M059J (cell line): ENCODE measurements around the gene DLX4. TPM values are rescaled to one million over a fixed set of nuclear protein-coding genes. Genes with fewer than 3 reads are reported as not detected.

Experiments
- DNase-seq: peaks from one replicate; pipeline ENCODE4 v3.0.0-alpha.2; 2012; ENCODE audit warnings: low read depth
- total RNA-seq: library from RNA; depleted of rRNA; stranded (reverse); fragments of >200 nt; shearing (Covaris generic); gene quantifications from 2 replicates; pipeline ENCODE4 v1.2.3, GENCODE V29; 2014

The DLX4 gene
- total RNA-seq, 1 experiment from 2014 or later, result 7.4 TPM

DNA sequence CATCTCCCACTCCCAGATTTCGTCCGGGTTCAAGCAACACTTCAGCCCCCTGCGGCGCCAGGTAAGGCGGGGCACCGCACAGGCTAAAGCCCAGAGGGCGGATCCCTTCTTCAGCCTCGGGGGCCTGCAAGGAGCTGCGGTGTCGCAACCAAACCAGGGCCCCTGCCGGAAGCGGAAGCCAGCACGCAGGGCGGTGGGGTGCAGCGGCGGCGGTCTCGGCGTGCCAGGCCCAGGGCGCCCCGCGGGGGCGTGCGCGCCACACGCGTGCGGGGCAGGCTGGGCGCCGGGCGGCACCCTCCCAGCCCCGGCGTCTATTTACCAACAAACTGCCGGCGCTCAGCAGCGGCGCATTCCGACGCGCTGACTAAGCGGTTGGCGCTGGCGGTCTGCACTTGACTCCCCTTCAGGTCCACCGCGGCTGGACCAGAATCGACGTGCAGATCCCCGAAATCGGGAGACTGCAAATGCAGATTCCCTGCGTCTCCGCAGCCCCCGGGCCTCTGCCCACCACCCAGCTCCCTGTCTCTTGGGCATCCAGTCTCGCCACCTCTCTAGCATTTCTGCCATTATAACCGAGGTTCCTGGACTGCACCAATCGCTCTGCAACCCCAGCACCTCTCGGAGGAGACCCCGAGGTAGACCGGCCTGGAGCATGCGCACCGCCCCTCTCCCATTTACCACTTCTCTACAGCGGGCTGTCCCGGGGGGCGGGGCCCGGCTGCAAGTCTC lies 421 bp upstream of the DLX4 start:
- DNase-seq, result peak; percentile 84

DNA sequence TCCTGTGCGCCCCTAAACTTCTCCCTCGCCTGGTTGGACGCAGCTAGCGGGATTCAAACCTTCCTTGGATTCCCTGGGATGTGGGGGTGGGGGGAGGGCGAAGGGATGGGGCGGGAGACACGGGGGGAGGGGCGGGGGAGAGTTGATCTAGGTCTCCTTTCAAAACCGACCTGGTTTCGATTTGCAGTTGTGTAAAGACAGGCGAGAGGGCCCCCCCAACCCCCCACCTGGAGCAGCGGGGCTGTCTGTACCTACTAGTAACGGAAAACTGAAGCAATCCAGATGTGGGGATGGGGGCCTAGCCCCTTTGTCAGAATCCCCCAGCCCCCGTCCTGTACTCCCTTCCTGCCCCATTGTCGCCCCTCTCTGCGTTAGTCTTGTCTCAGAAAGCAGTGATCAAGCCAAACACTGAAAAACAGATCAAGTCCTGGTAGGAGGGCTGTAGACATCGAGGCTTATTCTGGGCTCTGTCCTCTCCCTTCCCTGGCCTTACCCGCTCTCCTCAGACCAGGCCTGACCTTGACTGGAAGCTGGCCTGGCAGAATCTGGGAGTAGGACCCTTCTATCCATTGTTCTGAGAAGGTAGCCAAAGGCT lies 902 bp downstream of the DLX4 start:
- no peak for DNase-seq

- DNase-seq, result no peak
These were observed 1.5 kb downstream of the DLX4 start for GRCh38 chr17:49970498-49970897.

DNA sequence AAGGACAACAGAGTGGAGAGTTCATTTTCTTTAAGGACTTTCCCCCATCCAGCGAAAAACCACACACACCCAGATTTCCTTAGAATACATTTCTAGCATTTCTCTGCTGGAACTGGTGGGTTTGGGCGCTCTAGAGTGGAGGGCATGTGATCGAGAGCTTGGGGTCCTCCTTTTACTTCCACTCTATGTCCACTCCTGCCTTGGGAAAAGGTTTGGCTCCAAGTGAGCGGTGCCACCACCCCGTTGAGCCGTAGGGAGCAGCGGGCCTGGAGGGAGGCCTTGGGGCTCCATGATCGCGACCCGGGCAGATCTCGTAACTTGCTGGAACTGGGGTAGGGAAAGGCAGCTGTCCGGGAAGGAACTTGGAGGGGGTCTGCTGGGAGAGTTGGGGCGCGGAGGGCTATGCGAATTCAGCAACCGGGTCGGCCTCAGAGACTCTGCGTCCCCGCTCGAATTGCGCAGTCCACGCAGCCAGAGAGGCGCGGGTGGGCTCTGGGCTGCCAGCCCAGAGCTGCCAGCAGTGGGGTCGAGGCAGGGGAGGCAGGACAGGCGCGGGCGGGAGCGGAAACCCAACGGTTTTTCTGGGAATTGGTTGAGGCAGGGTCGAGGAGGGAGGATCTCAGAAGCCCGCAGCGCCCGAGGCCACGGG lies 2.3 kb downstream of the DLX4 start:
- no peak for DNase-seq

DNA sequence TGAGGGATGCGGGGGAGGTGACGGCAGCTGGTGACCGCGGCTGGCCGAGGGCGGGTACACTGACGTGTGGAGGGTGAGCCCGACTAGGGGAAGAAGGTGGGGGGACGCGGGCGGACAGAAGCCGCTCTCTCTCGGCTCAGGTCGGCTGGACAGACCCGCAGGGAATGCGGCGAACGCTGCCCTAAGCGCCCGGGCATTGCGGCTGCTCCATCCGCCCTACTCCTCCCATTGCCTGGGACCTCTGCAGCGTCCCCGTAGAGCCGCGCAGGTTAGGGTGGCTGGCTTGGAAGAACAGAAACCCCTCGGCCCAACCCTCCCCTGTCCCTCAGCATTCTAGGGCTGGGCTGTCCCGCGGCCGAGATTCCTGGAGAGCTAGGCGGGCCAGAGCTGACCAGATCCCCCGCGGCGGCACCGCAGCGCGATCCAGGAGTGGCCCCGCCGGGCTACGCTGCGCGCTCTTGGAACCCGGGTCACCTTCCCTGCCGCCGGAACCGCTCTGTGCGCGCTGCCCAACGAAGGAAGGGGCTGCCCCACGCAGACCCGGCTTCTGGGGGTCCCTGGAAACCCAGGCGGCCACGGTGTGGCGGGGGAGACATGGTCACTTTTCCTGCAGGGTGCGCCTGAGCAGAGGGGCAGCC lies 3.0 kb downstream of the DLX4 start:
- DNase-seq, result peak; percentile 66

DNA sequence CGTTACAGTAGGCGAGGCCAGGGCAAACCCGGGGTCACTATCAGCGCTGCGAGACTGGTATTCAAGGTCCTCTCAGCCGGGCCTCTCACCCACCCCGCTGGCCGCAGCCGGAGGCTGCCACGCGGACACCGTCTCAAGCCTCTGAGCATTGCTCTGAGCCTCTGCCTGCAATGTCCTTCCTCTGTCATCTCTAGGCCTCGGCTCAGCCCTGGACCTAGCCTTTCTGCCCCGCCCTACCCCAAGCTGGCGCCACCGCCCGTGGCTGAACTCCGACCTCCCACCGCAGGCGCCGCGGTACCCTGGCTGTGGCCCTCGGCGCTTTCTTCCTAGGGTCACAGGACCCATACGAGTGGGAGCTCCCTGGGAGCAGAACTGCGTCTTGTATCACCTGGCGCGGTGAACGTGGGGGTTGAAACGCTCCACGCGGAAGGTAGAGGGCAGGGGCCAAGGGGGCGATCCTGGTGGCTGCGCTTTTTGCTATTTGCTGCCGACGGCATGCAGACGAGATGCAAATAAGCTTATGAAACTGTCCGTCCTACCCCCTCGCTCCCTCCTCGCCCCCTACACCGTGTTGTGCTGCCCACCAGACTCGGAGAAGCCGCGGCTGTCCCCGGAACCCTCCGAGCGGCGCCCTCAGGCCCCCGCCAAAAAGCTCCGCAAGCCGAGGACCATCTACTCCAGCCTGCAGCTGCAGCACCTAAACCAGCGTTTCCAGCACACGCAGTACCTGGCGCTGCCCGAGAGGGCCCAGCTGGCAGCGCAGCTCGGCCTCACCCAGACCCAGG lies 3.7 kb downstream of the DLX4 start:
- no peak for DNase-seq

DNA sequence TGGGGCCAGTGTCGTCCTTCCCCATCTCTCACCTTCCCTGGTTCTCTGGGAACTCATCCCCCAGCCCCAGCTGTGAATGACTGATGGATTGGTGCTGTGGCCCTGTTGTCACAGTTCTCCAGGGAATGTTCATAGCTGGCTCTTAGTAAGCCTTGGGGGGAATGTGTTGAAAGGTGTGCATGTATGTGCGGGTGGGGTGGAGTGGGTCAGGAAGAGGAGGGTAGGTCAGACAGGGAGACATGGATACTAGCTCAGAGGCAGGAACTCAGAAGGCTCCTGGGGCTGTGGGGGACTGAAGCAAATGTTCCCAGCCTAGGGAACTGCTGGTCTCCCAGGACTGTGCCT lies 4.3 kb downstream of the DLX4 start:
- no peak for DNase-seq

- DNase-seq, result no peak
These were observed 6.5 kb downstream of the DLX4 start for GRCh38 chr17:49975531-49975930.

- DNase-seq, result peak; percentile 88
These were observed 7.3 kb downstream of the DLX4 start for GRCh38 chr17:49976163-49976827.

GRCh38 chr17:49976828-49977202 lies 7.8 kb downstream of the DLX4 start:
- no peak for DNase-seq

DNA sequence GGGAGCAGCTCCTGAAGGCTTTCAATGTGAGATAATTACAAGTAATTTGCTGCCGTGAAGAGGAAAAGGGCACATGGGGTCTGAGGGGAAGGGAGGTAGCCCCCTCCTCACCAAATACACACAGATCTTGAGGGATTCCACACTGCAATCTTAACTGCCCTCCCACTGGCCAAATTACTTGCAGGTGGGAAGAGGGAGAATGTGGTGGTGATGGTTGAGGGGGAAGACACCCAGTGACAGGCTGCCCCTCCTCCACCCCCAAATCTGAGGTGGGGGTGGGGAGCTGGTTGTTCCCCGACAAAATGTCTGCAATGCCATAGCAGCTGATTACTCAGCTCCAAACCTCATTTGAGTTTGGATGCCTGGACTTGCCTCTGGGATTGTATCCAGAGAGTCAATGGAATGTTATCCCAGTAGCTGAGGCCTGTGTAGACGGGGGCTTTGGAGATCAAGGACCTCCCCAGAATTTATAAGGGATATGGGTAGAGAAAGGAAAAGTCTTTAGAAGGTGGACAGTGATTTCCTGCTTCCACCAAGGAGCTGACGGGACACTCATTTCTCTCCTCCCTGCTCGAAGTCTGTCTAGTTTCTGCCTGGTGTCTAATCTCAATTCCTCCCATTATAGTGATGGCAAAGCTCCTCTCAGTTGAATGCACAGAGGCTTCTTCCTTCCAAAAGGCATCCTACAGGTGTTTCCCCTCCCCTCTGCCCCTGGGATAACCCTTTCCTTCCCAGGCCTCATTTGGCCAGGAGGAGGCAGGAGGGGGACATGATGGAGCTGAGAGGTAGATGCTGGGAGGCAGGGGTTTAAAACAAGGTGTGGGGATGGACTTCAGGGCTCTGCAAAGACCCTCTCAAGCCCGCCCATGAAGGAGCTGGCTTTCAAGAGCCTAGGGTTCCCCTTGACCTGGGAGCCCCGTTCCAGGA lies 8.7 kb downstream of the DLX4 start:
- no peak for DNase-seq

- no peak for DNase-seq
These were observed 9.5 kb downstream of the DLX4 start for GRCh38 chr17:49978501-49978900.

GRCh38 chr17:49979748-49980479 lies 10.9 kb downstream of the DLX4 start:
- no peak for DNase-seq

DNA sequence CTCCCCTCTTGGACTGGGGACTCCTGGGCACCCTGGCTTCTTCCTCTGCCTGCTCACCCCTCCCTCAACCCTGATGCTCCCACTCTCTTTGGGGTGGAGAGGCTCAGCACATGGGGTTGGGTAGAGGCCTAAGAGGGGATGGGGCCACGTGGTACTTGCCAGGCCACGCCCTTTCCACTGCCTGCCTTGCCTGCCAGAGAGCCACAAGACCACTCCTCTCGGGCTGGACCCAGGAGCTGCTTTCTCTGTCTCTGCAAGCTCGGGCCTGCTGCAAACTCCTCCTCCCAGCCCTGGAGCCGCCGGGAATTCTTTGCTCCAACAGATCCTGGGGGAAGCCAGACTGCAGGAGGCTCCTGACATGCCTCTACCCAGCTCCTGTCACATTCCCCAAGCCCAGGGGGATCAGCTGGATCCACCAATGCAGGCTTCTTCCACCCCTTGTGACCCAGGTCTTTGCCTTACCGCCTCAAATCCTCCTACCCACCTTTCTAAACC lies 11.8 kb downstream of the DLX4 start:
- no peak for DNase-seq

GRCh38 chr17:49984283-49984682 lies 15.3 kb downstream of the DLX4 start:
- no peak for DNase-seq

DNA sequence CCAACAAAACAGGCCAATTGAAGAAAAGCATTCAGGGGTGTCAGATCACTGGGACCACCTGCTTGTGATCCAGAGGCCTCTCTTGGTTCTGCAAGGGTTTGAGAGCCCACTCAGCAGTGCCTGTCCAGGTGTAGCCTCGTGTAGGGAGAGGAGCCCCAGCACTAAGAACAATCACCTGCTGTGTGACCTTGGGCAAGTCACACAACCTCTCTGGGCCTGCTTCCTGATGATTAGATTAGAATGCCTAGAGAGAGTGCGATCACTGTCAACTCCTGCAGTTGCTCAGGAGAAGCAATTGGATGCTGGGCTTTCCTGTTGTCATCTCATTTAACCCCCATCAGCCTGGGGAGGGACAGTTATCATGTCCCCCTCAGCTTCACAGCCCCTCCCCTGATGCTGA lies 15.8 kb downstream of the DLX4 start:
- no peak for DNase-seq

DNA sequence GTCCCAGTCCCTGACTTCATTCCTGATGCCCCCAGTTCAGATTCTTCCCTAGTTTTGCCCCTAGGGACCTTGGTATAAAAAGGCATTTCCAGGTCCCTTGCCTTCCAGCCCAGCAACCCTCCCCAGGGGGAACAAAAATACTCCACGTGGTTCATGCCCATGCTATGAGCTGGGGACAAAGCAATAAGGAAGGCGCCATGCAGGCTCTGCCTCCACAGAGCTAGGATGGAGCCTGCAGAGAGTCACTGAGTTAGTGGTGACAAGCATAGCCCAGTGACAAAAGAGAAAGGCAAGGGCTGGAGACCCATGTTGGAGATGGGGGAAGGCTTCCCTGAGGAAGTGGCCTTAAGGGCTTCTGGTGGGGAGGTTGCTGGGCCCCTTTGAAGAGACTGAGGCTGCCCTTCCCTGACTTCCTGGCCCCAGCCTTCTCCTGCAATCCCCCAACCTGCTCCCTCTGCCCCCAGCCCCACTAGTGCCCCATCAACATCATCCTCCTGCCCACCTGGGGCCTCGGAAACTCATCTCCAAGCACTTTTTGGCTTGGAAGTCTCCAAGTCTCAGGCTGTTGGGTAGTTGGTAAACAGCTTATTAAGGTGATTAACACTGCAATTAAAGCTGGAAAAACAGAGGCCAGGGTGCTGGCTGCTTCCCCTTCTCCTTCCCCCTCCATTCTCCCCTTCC lies 16.5 kb downstream of the DLX4 start:
- no peak for DNase-seq

- no peak for DNase-seq
These were observed 17.7 kb downstream of the DLX4 start for GRCh38 chr17:49986396-49987289.
